ENCODE measurements around the gene MAX. TPM values are rescaled to one million over a fixed set of nuclear protein-coding genes. Genes with fewer than 3 reads are reported as not detected.

The MAX gene
- total RNA-seq, 1 donor from 2014 or later, result 22.2 TPM

GRCh38 chr14:65110525-65110924 lies 8.2 kb upstream of the MAX start:
- no peak overlapping the region for H3K4me3 ChIP-seq
- H3K4me2 ChIP-seq, result no peak overlapping the region
- no peaks in the 10 kb centered on the region for H3K9me3 ChIP-seq (ENCODE audit: low read depth)
- H3K27ac Mint-ChIP-seq, result no peak overlapping the region
- no peak overlapping the region for H3K9ac ChIP-seq
- H3K4me1 Mint-ChIP-seq, result peaks cover 8% of the 10 kb centered on the region
- no peaks in the 10 kb centered on the region for H3K4me1 ChIP-seq
- H3K27ac ChIP-seq, result no peak overlapping the region
- no peaks in the 10 kb centered on the region for H3K36me3 Mint-ChIP-seq
- H3K4me3 Mint-ChIP-seq, result no peak overlapping the region
- no peaks in the 10 kb centered on the region for H3K27me3 ChIP-seq
- no peaks in the 10 kb centered on the region for H3K9me3 Mint-ChIP-seq
- no peaks in the 10 kb centered on the region for H3F3A ChIP-seq (ENCODE audit: low read depth)
- peaks cover 7% of the 10 kb centered on the region for H3K27me3 Mint-ChIP-seq (ENCODE audit: insufficient read depth, low read depth)
- no peaks in the 10 kb centered on the region for H3K36me3 ChIP-seq
- no peak overlapping the region for H2AFZ ChIP-seq (replicated peaks)
- DNase-seq (ENCODE audit: low spot score), result no peak
- no peak for TF ChIP-seq EZH2phosphoT487 (IDR thresholded peaks at IDR 0.05)
- TF ChIP-seq CTCF (IDR thresholded peaks at IDR 0.05), result no peak
- H4K20me1 ChIP-seq (ENCODE audit: low read depth), result no peaks in the 10 kb centered on the region
- no peaks in the 10 kb centered on the region for H3K79me2 ChIP-seq (ENCODE audit: low read depth)

- Histone ChIP-seq H3K27me3 (peaks cover under 1% of the 10 kb centered on the region), H3K79me2 (ENCODE audit: low read depth) (no peaks in the 10 kb centered on the region), H3F3A (ENCODE audit: low read depth) (no peaks in the 10 kb centered on the region), H3K36me3 (no peaks in the 10 kb centered on the region), H3K4me2 (no peak overlapping the region), H3K9me3 (ENCODE audit: low read depth) (no peaks in the 10 kb centered on the region), H3K4me3 (no peak overlapping the region), H3K9ac (no peak overlapping the region), H3K27ac (no peak overlapping the region), H2AFZ (replicated peaks) (no peak overlapping the region), H3K4me1 (no peaks in the 10 kb centered on the region), H4K20me1 (ENCODE audit: low read depth) (no peaks in the 10 kb centered on the region)
- H3K27ac Mint-ChIP-seq, result no peak overlapping the region
- H3K4me1 Mint-ChIP-seq, result peaks cover 8% of the 10 kb centered on the region
- H3K36me3 Mint-ChIP-seq, result no peaks in the 10 kb centered on the region
- H3K9me3 Mint-ChIP-seq, result no peaks in the 10 kb centered on the region
- no peak for DNase-seq (ENCODE audit: low spot score)
- no peak overlapping the region for H3K4me3 Mint-ChIP-seq
- TF ChIP-seq EZH2phosphoT487 (IDR thresholded peaks at IDR 0.05), result no peak
- no peak for TF ChIP-seq CTCF (IDR thresholded peaks at IDR 0.05)
- TF ChIP-seq EZH2 (IDR thresholded peaks at IDR 0.05), result no peak
- peaks cover 8% of the 10 kb centered on the region for H3K27me3 Mint-ChIP-seq (ENCODE audit: insufficient read depth, low read depth)
These were observed 7.0 kb upstream of the MAX start for GRCh38 chr14:65109357-65109756.

GRCh38 chr14:65107200-65107599 lies 4.9 kb upstream of the MAX start:
- no peaks in the 10 kb centered on the region for H3K79me2 ChIP-seq (ENCODE audit: low read depth)
- H4K20me1 ChIP-seq (ENCODE audit: low read depth), result no peaks in the 10 kb centered on the region
- no peaks in the 10 kb centered on the region for H3K9me3 ChIP-seq (ENCODE audit: low read depth)
- no peak overlapping the region for H3K27ac ChIP-seq
- no peak overlapping the region for H3K27ac Mint-ChIP-seq
- no peak overlapping the region for H3K9ac ChIP-seq
- H3K36me3 Mint-ChIP-seq, result no peaks in the 10 kb centered on the region
- peaks cover 13% of the 10 kb centered on the region for H3K27me3 ChIP-seq
- no peak overlapping the region for H2AFZ ChIP-seq (replicated peaks)
- no peak overlapping the region for H3K4me3 ChIP-seq
- DNase-seq (ENCODE audit: low spot score), result no peak
- no peaks in the 10 kb centered on the region for H3K9me3 Mint-ChIP-seq
- peaks cover 15% of the 10 kb centered on the region for H3K4me1 Mint-ChIP-seq
- no peaks in the 10 kb centered on the region for H3K36me3 ChIP-seq
- no peaks in the 10 kb centered on the region for H3K4me1 ChIP-seq
- H3K27me3 Mint-ChIP-seq (ENCODE audit: insufficient read depth, low read depth), result peaks cover 12% of the 10 kb centered on the region
- no peaks in the 10 kb centered on the region for H3F3A ChIP-seq (ENCODE audit: low read depth)
- TF ChIP-seq EZH2phosphoT487 (IDR thresholded peaks at IDR 0.05) (no peak), EZH2 (IDR thresholded peaks at IDR 0.05) (no peak), CTCF (IDR thresholded peaks at IDR 0.05) (no peak)
- no peak overlapping the region for H3K4me2 ChIP-seq
- H3K4me3 Mint-ChIP-seq, result no peak overlapping the region

Data from neural progenitor cell (in vitro differentiated cells).